Fibroblast of villous mesenchyme (primary cell): ENCODE results near the gene A2M. TPM values are rescaled to one million over a fixed set of nuclear protein-coding genes. Genes with fewer than 3 reads are reported as not detected.
A peak's percentile ranks its signal among the peaks of the same experiment; 100 is the strongest.

ENCODE experiments used
- DNase-seq: peaks from one replicate; pipeline ENCODE4 v3.0.0-alpha.2; 2010; ENCODE audit warnings: low read depth
- H3K4me3 ChIP-seq: 2 replicates; pipeline ENCODE4 v1.5.1; 2011; ENCODE audit warnings: low read depth, mild to moderate bottlenecking, low read length
- total RNA-seq: library from RNA; depleted of rRNA; stranded (reverse); fragments of >200 nt; gene quantifications from 2 replicates; pipeline ENCODE4 v1.2.3, GENCODE V29; 2012
- TF ChIP-seq, protein P1 (sequence below): IDR thresholded peaks from 2 replicates; pipeline ENCODE4 v1.5.1; 2012; ENCODE audit warnings: low read depth, mild to moderate bottlenecking, low read length; ENCODE audit not compliant: insufficient read depth

A2M gene
- total RNA-seq, 1 donor = 14.7 TPM

DNA sequence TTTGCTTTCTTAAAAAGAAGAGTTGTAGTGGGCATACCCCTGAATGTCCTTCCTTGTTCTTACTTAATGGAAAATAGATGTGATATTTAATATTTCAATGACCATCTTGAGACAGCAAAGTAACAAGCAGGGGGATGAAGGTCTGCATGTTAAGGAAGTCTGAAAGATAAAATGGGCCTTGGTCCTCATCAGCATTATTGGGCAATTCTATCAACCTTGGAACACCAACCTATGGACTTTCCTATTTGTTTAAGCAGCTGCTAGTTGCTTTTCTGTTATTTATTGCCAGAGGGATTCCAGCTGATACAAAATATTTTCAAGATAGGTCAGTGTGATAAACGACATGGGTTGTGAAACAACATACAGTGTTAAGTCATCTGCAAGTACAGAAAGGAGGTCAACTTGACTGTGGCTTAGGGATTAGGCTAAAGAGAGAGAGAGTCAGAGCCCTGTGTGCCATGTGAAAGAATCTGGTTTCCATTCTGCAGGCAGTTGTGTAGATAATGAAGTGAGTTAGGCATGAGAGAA, 16.4 kb upstream of the A2M start:
- DNase-seq = peak; percentile 76
- no peak overlapping the region for H3K4me3 ChIP-seq
- TF ChIP-seq, protein P1, sequence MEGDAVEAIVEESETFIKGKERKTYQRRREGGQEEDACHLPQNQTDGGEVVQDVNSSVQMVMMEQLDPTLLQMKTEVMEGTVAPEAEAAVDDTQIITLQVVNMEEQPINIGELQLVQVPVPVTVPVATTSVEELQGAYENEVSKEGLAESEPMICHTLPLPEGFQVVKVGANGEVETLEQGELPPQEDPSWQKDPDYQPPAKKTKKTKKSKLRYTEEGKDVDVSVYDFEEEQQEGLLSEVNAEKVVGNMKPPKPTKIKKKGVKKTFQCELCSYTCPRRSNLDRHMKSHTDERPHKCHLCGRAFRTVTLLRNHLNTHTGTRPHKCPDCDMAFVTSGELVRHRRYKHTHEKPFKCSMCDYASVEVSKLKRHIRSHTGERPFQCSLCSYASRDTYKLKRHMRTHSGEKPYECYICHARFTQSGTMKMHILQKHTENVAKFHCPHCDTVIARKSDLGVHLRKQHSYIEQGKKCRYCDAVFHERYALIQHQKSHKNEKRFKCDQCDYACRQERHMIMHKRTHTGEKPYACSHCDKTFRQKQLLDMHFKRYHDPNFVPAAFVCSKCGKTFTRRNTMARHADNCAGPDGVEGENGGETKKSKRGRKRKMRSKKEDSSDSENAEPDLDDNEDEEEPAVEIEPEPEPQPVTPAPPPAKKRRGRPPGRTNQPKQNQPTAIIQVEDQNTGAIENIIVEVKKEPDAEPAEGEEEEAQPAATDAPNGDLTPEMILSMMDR = no peak

DNA sequence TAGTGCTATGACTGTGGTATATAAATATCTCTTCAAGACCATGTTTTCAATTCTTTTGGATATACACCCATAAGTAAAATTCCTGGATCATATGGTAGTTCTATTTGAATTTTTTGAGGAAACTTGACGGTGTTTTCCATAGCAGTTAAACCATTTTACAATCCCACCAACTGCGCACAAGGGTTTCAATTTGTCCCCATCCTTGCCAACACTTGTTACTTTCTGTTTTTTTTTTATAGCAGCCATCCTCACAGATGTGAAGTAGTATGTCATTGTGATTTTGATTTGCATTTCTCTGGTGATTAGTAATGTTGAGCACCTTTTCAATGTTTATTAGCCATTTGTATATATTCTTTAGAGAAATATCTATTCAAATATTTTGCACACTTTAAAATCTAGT, 14.5 kb upstream of the A2M start:
- TF ChIP-seq, protein P1 = no peak
- no peak overlapping the region for H3K4me3 ChIP-seq
- no peak for DNase-seq

- H3K4me3 ChIP-seq = no peak overlapping the region
- no peak for DNase-seq
- TF ChIP-seq, protein P1 = no peak
Measured at GRCh38 chr12:9127936-9128663, 12.4 kb upstream of the A2M start.

GRCh38 chr12:9127484-9127883, 11.8 kb upstream of the A2M start:
- no peak for DNase-seq
- no peak overlapping the region for H3K4me3 ChIP-seq
- TF ChIP-seq, protein P1 = no peak

DNA sequence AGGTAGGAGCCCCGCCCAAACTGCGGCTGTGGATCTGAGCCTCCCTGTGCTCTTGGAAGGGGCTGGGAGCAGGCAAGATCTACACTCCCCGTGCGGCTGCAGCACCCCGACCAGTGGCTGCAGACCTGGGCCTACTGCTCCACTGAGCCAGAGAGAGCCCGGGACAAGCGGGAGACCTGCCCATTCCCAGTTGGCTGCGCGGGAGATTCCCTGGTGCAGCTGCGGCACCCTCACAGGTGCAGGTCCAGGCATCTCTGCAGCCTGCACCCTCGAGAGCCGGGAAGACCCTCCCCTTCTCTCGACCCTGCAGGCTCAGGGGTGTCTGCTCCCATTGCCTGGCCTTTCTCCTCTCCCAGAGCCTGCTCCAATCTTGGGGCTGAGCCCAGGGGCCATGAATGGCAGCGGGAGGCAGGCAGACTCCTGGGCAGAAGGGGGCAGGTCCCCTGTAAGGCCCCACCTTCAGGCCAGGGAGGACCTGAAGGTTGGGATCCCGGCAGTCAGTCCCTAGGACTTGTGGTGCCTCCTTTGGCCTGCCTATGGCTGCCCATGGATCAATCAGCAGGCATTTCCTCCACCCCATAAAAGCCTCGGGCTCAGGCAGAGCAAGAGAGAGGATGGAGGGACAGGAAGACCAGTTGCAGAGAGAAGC, 8.8 kb upstream of the A2M start:
- DNase-seq = no peak
- TF ChIP-seq, protein P1 = no peak

GRCh38 chr12:9123781-9124382, 8.2 kb upstream of the A2M start:
- DNase-seq = no peak
- TF ChIP-seq, protein P1 = no peak

More for the DNA sequence above, 8.8 kb upstream of the A2M start:
- H3K4me3 ChIP-seq = no peak overlapping the region

More at GRCh38 chr12:9123781-9124382, 8.2 kb upstream of the A2M start:
- H3K4me3 ChIP-seq = no peak overlapping the region
